ENCODE results near the gene PRSS36. TPM values are rescaled to one million over a fixed set of nuclear protein-coding genes. Genes with fewer than 3 reads are reported as not detected.

The PRSS36 gene
- total and polyA plus RNA-seq, 2 of the 4 experiments (the other 2 are of a cell fraction), result 0.18 to 0.55 TPM

GRCh38 chr16:31182391-31182790 lies 32.5 kb upstream of the PRSS36 start:
- H3K9ac ChIP-seq (ENCODE audit: low read depth, low read length), result peak overlapping the region; percentile 42
- DNase-seq, result no peak
- dilution Hi-C loops (cut with HindIII; ENCODE audit: low sequenced_read_pairs, unreplicated experiment), result no loop called here

More at GRCh38 chr16:31182391-31182790, 32.5 kb upstream of the PRSS36 start:
- BruUV-seq (replicated peaks), result no TSS peak
- H3K27me3 ChIP-seq (ENCODE audit: control insufficient read depth, insufficient read depth, low read length), result no peaks in the 10 kb centered on the region
- no peak overlapping the region for H3K18ac ChIP-seq (ENCODE audit: low read depth, low read length)
- ATAC-seq (ENCODE audit: low read depth), result no peak
- H2AK5ac ChIP-seq (ENCODE audit: low read depth, low read length), result no peak overlapping the region
- peaks cover 78% of the 10 kb centered on the region for H4K20me1 ChIP-seq (ENCODE audit: insufficient read depth, low read length)
- peaks cover 52% of the 10 kb centered on the region for H3K36me3 ChIP-seq (ENCODE audit: control insufficient read depth, insufficient read depth, low read length)
- H2BK5ac ChIP-seq (ENCODE audit: low read depth, low read length, poor library complexity, severe bottlenecking), result no peak overlapping the region
- no peaks in the 10 kb centered on the region for H3K9me3 ChIP-seq (ENCODE audit: control insufficient read depth, insufficient read depth, low read length)
- H3K4me1 ChIP-seq (ENCODE audit: control insufficient read depth, insufficient read depth, low read length), result peaks cover 6% of the 10 kb centered on the region; the same call in 1 of the 2 replicates
- H4K8ac ChIP-seq (ENCODE audit: low read depth in 2 of 2, low read length in 2 of 2), result no peak overlapping the region
- H3K4ac ChIP-seq (ENCODE audit: low read depth, low read length), result no peak overlapping the region
- H2BK120ac ChIP-seq (ENCODE audit: low read depth, low read length), result peak overlapping the region; percentile 65; the same call in 1 of the 2 replicates
- no peak overlapping the region for H3K56ac ChIP-seq (ENCODE audit: extremely low read depth, insufficient read depth, low read length)
- peak overlapping the region; percentile 69 for H3K4me3 ChIP-seq (ENCODE audit: insufficient read depth, low read depth, low read length)
- H2AK9ac ChIP-seq (replicated peaks; ENCODE audit: low read depth, low read length, poor library complexity), result no peak overlapping the region
- ChIA-PET CTCF (no interaction called here), POLR2A (ENCODE audit: unreplicated experiment) (interaction anchor here (0.5 kb wide), 1 partner anchor 160 kb away, joined by 6 read pairs; no protein-coding TSS in a partner anchor)
- H3K4me2 ChIP-seq (ENCODE audit: low read depth, low read length), result peak overlapping the region; percentile 81
- no peak for TF ChIP-seq MAFK (IDR thresholded peaks at IDR 0.05; ENCODE audit: low read depth, low read length)
- no peak for TF ChIP-seq MAZ (IDR thresholded peaks at IDR 0.05; ENCODE audit: borderline replicate concordance, low read depth, low read length)
- TF ChIP-seq RAD21 (IDR thresholded peaks at IDR 0.05; ENCODE audit: low read length), result no peak
- no peak for TF ChIP-seq RCOR1 (IDR thresholded peaks at IDR 0.05; ENCODE audit: insufficient replicate concordance, low read length)
- no peak overlapping the region for H3K27ac ChIP-seq (ENCODE audit: insufficient read depth, low read length)
- peak overlapping the region; percentile 57 for H2AFZ ChIP-seq (replicated peaks; ENCODE audit: low read length, poor library complexity)
- peak overlapping the region; percentile 58 for H3K23ac ChIP-seq (ENCODE audit: low read depth, low read length)
- in situ Hi-C loops (cut with MboI; ENCODE audit: low sequenced_read_pairs) (no loop called here), intact Hi-C loops (cut with micrococcal nuclease) (loop anchor here (10.0 kb wide), 1 partner anchor 692 kb away; the partner anchor contains the start of gene ZNF267)
- H3K14ac ChIP-seq (replicated peaks; ENCODE audit: low read depth, low read length), result 0 out of 2 replicates have a peak overlapping the region, but pooled peaks have one; percentile 11
- peaks cover 11% of the 10 kb centered on the region for H3K9me1 ChIP-seq (ENCODE audit: insufficient read depth, low read length)
- no peak overlapping the region for H2BK15ac ChIP-seq (ENCODE audit: low read depth, low read length)
- no peak overlapping the region for H4K91ac ChIP-seq (ENCODE audit: insufficient read depth, low read depth, low read length)
- no peak overlapping the region for H2BK20ac ChIP-seq (ENCODE audit: low read depth, low read length)
- peaks cover 21 to 61% of the 10 kb centered on the region in 2 experiments for H3K79me1 ChIP-seq (ENCODE audit: low read depth in 1 of 2, low read length in 2 of 2)
- WGBS, 2 experiments (ENCODE audit: extremely low coverage in 2 of 2, insufficient read length in 1 of 2), result 0% methylated on average over 1 of the region's 7 CpGs; no CpG with 5 or more reads in 1 of the 2 experiments
- no peak overlapping the region for H4K5ac ChIP-seq (ENCODE audit: low read depth, low read length)
